HTERT RPE-1 (cell line): ENCODE data around the gene ALX4.

Experiments
- in situ Hi-C: fragments of 300-500 bp; cut with MboI; formaldehyde crosslinking; loops from 4 replicates; pipeline ENCODE4 v1.14.3; 2020; ENCODE audit warnings: low sequenced_read_pairs

ALX4 gene

DNA sequence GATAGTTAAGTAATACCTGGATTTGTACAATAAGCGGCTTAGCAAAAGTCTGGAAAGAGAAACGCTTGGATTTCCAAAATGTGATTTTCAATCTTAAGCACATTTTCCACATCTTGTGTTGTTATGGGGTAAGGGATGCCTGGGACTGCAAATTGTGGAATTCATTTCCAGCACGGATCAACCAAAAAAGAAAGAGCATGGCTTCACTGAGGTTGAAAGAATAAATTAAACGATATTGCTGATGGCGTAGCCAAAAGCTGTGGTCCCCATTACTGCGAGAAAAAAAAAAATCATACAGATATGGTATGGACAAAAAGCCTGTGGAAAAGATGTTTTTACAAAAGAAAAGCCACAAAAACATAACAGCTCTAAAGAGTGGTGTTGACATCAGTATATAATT is 26.0 kb upstream of the ALX4 start:
- in situ Hi-C loops: no loop called here

DNA sequence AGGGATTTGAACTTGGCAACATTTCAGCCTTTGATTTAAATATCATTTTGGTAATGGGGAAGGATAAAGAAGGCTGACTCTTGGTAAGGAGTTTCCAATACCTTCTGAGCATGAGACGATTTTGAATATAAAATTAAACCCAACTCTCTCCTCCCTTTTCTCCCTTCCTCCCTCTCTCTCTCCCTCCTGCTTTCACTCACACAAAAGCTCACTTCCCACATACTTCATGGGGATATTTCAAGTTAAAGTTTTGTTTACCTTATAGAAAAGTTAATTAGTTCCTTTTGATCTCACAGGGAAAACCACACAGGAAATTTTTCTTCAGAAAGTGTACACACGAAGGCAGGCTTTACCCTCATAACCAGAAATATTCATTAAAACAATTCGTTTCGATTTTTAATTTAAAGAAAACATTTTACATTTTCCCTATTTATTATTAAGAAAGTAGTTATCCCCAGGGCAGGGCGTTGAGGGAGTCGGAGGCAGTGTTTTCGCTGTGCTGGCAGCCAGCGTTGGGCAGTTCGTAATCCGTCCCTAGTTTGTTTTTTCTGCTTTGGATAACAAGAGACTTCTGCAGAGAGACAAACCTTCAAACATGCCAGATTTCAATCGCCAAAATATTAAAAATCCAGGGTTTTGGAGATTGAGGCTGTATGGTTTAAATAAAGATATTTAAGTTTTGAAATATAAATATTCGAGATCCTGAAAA is 25.3 kb upstream of the ALX4 start:
- in situ Hi-C loops: no loop called here

DNA sequence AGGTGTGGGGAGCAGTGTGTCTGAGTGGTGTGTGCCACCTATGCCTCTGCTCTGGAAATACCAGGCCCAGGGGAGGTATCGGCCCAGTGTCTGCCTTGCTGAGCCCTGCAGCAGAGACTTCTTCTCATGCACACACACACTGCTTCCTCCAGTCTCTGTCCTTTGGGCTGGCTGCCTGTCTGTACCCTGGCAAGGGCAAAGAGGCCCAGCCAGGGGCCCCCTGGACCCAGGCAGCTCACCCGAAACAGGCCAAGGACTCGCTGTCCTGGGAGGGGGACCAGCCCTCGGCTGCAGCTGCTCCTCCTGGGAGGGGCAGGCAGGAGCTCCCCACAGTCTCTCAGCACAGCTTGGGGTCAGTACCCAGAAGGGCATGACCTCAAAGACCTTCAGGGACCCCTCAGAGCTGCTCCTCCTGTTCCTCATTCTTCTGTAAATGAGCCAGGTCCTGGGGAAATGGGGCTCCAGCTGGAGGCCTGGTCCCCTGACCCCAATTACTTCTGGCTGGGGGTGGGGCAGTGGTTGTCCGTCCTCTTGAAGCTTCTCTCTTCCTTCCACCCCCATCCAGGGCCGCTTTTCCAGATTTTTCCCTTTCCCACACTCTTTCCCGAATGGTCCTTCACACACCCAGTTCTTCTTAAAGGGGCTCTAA is 24.5 kb upstream of the ALX4 start:
- in situ Hi-C loops: no loop called here

DNA sequence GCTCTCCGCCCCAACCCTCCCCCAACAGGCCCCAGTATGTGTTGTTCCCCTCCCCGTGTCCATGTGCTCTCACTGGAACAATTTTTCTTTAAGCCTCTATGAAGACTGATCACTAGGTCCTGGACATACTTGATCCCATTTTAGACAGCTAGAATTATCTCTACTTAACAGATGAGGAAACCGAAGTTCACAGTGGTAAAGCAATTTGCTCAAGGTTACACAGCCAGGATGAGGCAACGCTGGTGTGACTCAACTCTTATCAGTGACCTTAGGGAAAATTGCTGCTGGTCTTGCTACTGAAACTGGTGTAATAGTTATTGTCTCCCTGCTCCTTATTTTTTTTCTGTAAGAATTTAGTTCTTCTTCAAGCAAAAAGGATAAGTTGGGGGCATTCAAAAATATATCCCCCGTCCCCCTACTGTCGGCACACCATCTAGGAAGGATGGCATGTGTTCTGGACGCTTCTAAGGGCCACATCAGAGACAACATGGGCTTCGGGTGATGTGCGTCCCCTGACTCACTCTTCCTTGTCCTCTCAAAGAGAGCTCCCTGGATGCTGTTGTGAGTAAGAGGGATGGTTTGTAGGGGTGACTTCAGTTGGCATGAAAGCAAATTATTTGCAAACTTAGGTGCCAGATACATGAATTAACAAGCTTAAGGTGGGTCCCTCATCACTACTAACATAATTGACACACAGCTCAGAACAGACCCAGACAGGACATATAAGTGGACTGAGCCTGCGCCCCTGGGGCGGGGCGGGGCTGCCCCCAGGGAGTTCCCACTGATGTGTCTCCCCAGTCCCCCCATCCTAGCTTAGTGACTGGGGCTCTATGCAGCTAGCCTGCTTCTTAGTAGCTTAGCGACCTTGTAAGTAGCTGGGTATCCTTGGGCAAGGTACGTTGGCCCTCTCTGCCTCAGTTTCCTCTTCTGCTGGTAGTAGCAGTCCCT is 23.6 kb upstream of the ALX4 start:
- in situ Hi-C loops: no loop called here

DNA sequence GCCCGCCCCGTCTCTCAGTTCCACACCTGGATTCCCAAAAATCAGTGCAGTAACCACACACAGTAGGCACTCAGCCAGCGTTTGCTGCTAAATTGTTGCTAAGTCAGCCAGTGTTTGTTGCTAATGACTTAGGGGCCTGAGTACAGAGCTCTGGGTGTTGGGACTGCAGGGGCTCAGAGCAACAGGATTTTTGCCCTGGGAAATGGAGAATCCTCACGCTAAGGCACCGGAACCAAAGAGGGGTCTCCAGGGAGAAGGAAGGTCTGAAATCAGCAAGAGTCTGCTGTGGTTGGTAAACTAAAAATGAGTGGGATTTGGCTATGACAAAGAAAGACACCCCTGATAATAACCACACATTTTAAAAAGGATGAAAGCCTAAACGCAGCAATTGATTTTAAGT is 22.7 kb upstream of the ALX4 start:
- in situ Hi-C loops: no loop called here

- in situ Hi-C loops: no loop called here
Observed at GRCh38 chr11:44329472-44330230, 19.7 kb upstream of the ALX4 start.

GRCh38 chr11:44328138-44328660 is 18.3 kb upstream of the ALX4 start:
- in situ Hi-C loops: no loop called here

DNA sequence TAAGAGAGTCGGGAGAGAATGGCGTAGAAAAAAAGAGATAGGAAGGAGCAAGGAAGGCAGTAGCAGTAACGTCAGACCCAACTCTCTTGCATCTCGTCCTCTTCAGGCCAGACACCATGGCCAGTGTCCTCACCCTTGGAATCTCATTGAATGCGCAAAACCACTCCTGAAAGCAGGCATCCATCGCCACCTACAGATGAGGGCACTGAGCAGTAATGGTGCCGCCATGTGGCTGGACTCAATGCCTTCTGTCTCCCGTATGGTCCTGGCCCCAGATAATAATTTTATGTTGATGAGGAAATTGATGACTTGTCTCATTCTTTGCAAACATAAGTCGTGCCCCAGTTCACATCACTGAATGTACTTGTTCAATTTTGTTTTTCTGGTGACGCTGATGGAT is 17.8 kb upstream of the ALX4 start:
- in situ Hi-C loops: no loop called here

GRCh38 chr11:44326615-44327475 is 16.9 kb upstream of the ALX4 start:
- in situ Hi-C loops: no loop called here

DNA sequence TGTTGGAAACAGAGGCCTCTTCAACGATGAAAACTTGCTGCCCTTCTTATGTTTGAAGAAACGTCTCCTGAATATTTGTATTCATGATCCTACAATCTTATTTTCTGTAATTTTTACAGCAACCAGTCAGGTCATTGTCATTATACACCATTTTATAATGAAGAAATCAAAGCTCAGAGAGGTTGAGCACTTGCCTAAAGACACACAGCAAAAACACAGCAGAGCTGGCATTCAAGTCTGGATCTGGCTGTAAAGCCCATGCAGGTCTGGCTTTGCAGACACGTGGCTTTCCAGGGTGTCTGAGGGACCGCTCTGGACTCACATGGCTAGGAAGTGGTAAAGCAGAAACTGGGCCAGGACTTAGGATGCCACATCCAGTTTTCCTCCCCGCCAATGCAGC is 15.8 kb upstream of the ALX4 start:
- in situ Hi-C loops: no loop called here

- in situ Hi-C loops: no loop called here
Observed at GRCh38 chr11:44324749-44325525, 15.0 kb upstream of the ALX4 start.

DNA sequence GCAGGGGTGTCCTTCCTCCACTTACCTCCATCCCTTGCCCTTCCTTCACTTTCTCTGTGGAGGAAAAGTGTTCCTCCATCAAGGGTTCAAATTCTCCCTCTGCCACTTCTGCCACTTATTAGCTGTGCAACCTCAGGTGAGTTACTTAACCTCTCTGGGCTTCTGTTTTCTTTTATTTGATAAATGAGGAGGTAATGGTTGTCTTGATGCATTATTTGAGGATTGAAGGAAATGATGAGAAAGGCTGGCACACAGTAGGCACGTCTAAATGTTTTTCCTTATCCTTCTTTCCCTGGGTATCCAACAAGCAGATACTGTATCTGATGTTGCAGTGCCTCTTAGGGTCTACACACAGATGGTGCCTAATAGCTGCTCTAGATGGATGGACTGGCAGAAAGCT is 14.3 kb upstream of the ALX4 start:
- in situ Hi-C loops: no loop called here

- in situ Hi-C loops: no loop called here
Observed at GRCh38 chr11:44322243-44322642, 12.3 kb upstream of the ALX4 start.

GRCh38 chr11:44321059-44321458 is 11.1 kb upstream of the ALX4 start:
- in situ Hi-C loops: no loop called here

DNA sequence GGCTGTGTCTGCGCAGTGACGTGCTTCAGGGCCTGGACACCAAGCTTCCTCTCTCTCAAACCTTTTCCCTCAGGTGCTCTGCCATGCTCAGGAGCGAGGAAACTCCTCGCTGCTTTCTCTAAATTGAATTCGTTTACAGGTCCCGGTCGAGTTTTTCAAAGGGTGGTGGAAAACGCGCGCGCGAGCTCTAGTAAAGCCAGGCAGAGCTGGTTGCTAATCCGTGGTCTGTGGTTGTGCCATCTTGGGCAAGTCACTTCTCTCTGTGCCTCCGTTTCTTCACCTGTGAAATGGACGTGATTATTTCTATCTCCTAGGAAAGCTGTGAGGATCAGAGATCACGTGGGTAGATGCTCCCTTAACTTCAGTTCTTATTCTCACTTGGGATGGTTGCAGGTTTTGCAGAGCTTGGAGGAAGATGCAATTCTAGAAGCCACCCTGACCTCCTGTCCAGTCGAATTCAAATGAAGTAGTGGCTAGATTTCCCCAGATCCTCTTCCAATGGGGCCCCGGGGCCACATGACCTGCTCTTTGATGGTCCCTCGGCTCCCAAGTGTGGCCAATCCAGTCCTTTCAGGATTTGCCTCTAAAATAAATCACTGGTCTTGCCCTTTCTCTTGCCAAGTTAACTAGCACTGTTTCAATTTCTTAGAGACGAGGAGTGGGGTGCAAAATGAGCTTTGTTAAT is 10.5 kb upstream of the ALX4 start:
- in situ Hi-C loops: no loop called here

DNA sequence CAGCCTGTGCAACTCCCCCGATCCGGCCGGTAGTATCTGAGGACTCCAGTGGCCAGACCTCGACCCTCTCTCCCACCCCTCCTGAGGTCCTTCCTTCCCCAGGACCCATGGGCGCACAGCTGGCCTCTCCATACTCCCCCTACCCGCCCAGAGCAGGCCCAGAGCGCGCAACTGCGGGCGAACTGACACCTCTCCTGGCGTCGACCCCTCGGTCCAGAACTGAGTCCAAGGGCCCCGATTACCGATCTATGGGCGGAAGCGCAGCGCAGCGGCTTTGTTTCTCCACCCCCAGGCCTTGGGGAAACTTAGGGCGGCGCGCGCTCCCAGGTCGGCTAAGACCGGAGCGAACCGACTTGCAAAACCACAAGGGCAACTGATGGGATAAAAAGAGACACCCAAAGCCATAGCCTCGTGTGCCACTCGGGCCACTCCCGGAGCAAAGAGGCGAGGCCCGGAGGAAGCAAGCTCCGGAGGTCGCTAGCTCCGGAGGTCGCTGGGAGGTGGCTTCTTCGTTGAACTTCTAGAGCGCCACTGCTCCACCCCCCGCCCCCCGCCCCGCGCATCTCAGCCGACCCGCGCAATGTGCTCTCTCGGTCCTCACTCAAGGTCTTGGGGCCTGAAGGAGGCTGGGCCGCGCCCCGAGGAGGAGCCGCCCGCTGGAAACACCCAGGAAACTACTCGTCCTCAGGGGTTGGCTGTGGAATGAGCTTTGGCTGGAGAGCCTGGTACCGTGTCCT is 9.8 kb upstream of the ALX4 start:
- in situ Hi-C loops: no loop called here

DNA sequence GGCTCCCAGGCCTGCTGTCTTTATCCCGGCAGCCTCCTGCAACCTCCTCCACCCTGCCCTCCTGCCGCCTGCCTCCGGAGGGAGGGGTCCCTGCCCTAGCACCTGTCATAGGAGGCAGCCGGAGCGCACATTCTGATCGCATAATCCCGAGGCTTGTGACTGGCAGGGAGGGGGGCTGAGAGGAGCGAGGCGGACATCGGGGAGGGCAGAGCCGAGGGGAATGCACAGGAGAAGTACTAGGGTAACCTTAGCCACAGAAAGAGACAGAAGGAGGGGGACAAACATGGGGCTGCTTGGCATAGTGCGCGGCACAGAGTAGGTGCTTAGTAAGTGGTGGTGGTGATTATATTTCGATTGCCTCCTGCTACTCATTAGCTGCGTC is 9.2 kb upstream of the ALX4 start:
- in situ Hi-C loops: no loop called here

GRCh38 chr11:44318369-44318768 is 8.4 kb upstream of the ALX4 start:
- in situ Hi-C loops: no loop called here
